Activated naive CD8-positive, alpha-beta T cell (primary cell): ENCODE measurements around the gene APLP2.

Experiments used
- H3K27ac Mint-ChIP-seq: one replicate; pipeline ENCODE4 v1.8.0; 2021; ENCODE audit warnings: mixed read lengths
- H3K27me3 Mint-ChIP-seq: one replicate; pipeline ENCODE4 v1.8.0; 2021; ENCODE audit warnings: mixed read lengths
- H3K36me3 Mint-ChIP-seq: one replicate; pipeline ENCODE4 v1.8.0; 2021; ENCODE audit warnings: mixed read lengths
- H3K4me1 Mint-ChIP-seq: one replicate; pipeline ENCODE4 v1.8.0; 2021; ENCODE audit warnings: low read depth, mixed read lengths
- H3K4me3 Mint-ChIP-seq: one replicate; pipeline ENCODE4 v1.8.0; 2021; ENCODE audit warnings: mild to moderate bottlenecking, mixed read lengths
- H3K9me3 Mint-ChIP-seq: one replicate; pipeline ENCODE4 v1.8.0; 2021; ENCODE audit warnings: low read depth, mixed read lengths

The APLP2 gene

GRCh38 chr11:130127509-130127908, 57.8 kb downstream of the APLP2 start:
- peaks cover 20% of the 10 kb centered on the region for H3K36me3 Mint-ChIP-seq
- H3K27me3 Mint-ChIP-seq, result peaks cover under 1% of the 10 kb centered on the region
- peaks cover under 1% of the 10 kb centered on the region for H3K4me1 Mint-ChIP-seq
- no peak overlapping the region for H3K27ac Mint-ChIP-seq
- H3K9me3 Mint-ChIP-seq, result no peaks in the 10 kb centered on the region
- no peak overlapping the region for H3K4me3 Mint-ChIP-seq

- Mint-ChIP-seq H3K9me3 (no peaks in the 10 kb centered on the region), H3K27me3 (no peaks in the 10 kb centered on the region), H3K36me3 (peaks cover 19% of the 10 kb centered on the region), H3K4me1 (no peaks in the 10 kb centered on the region), H3K27ac (no peak overlapping the region), H3K4me3 (no peak overlapping the region)
Observed at GRCh38 chr11:130128626-130129025, 58.9 kb downstream of the APLP2 start.

- H3K4me3 Mint-ChIP-seq, result no peak overlapping the region
- no peaks in the 10 kb centered on the region for H3K9me3 Mint-ChIP-seq
- no peaks in the 10 kb centered on the region for H3K4me1 Mint-ChIP-seq
- H3K27me3 Mint-ChIP-seq, result no peaks in the 10 kb centered on the region
- H3K27ac Mint-ChIP-seq, result no peak overlapping the region
- H3K36me3 Mint-ChIP-seq, result peaks cover 13% of the 10 kb centered on the region
Observed at GRCh38 chr11:130129922-130130321, 60.2 kb downstream of the APLP2 start.

- H3K27me3 Mint-ChIP-seq, result no peaks in the 10 kb centered on the region
Observed at GRCh38 chr11:130131961-130132850, 62.5 kb downstream of the APLP2 start.

GRCh38 chr11:130133716-130134115, 64.0 kb downstream of the APLP2 start:
- H3K36me3 Mint-ChIP-seq, result peaks cover 18% of the 10 kb centered on the region
- H3K4me1 Mint-ChIP-seq, result no peaks in the 10 kb centered on the region
- H3K27ac Mint-ChIP-seq, result no peak overlapping the region

More at GRCh38 chr11:130131961-130132850, 62.5 kb downstream of the APLP2 start:
- no peak overlapping the region for H3K27ac Mint-ChIP-seq
- H3K9me3 Mint-ChIP-seq, result no peaks in the 10 kb centered on the region
- peaks cover 11% of the 10 kb centered on the region for H3K36me3 Mint-ChIP-seq
- H3K4me1 Mint-ChIP-seq, result no peaks in the 10 kb centered on the region
- no peak overlapping the region for H3K4me3 Mint-ChIP-seq

GRCh38 chr11:130136107-130136506, 66.4 kb downstream of the APLP2 start:
- no peaks in the 10 kb centered on the region for H3K4me1 Mint-ChIP-seq
- no peaks in the 10 kb centered on the region for H3K9me3 Mint-ChIP-seq
- H3K27me3 Mint-ChIP-seq, result no peaks in the 10 kb centered on the region
- H3K36me3 Mint-ChIP-seq, result peaks cover 17% of the 10 kb centered on the region
- H3K27ac Mint-ChIP-seq, result no peak overlapping the region
- H3K4me3 Mint-ChIP-seq, result no peak overlapping the region

More at GRCh38 chr11:130133716-130134115, 64.0 kb downstream of the APLP2 start:
- H3K27me3 Mint-ChIP-seq, result no peaks in the 10 kb centered on the region
- no peaks in the 10 kb centered on the region for H3K9me3 Mint-ChIP-seq
- H3K4me3 Mint-ChIP-seq, result no peak overlapping the region

- Mint-ChIP-seq H3K27me3 (no peaks in the 10 kb centered on the region), H3K9me3 (no peaks in the 10 kb centered on the region), H3K27ac (no peak overlapping the region), H3K4me3 (no peak overlapping the region), H3K36me3 (peaks cover 19% of the 10 kb centered on the region), H3K4me1 (no peaks in the 10 kb centered on the region)
Observed at GRCh38 chr11:130137999-130138398, 68.3 kb downstream of the APLP2 start.

- Mint-ChIP-seq H3K27me3 (no peaks in the 10 kb centered on the region), H3K4me3 (no peak overlapping the region), H3K4me1 (no peaks in the 10 kb centered on the region), H3K36me3 (peaks cover 16% of the 10 kb centered on the region), H3K9me3 (no peaks in the 10 kb centered on the region), H3K27ac (no peak overlapping the region)
Observed at GRCh38 chr11:130139401-130139800, 69.7 kb downstream of the APLP2 start.

GRCh38 chr11:130141561-130142341, 72.1 kb downstream of the APLP2 start:
- Mint-ChIP-seq H3K36me3 (peaks cover 14% of the 10 kb centered on the region), H3K9me3 (no peaks in the 10 kb centered on the region), H3K27me3 (no peaks in the 10 kb centered on the region), H3K4me3 (no peak overlapping the region), H3K27ac (no peak overlapping the region), H3K4me1 (peaks cover 4% of the 10 kb centered on the region)

- peaks cover 7% of the 10 kb centered on the region for H3K36me3 Mint-ChIP-seq
- H3K9me3 Mint-ChIP-seq, result no peaks in the 10 kb centered on the region
- no peaks in the 10 kb centered on the region for H3K27me3 Mint-ChIP-seq
- no peak overlapping the region for H3K4me3 Mint-ChIP-seq
- H3K27ac Mint-ChIP-seq, result no peak overlapping the region
- peaks cover 11% of the 10 kb centered on the region for H3K4me1 Mint-ChIP-seq
Observed at GRCh38 chr11:130144141-130144540, 74.4 kb downstream of the APLP2 start.

- no peaks in the 10 kb centered on the region for H3K27me3 Mint-ChIP-seq
- no peak overlapping the region for H3K4me3 Mint-ChIP-seq
- H3K36me3 Mint-ChIP-seq, result peaks cover 5% of the 10 kb centered on the region
- peaks cover 11% of the 10 kb centered on the region for H3K4me1 Mint-ChIP-seq
- H3K9me3 Mint-ChIP-seq, result no peaks in the 10 kb centered on the region
- H3K27ac Mint-ChIP-seq, result no peak overlapping the region
Observed at GRCh38 chr11:130144861-130145281, 75.2 kb downstream of the APLP2 start.

- Mint-ChIP-seq H3K36me3 (peaks cover 2% of the 10 kb centered on the region), H3K9me3 (no peaks in the 10 kb centered on the region), H3K4me1 (peaks cover 11% of the 10 kb centered on the region), H3K27ac (no peak overlapping the region), H3K27me3 (no peaks in the 10 kb centered on the region), H3K4me3 (no peak overlapping the region)
Observed at GRCh38 chr11:130145311-130145812, 75.7 kb downstream of the APLP2 start.

GRCh38 chr11:130145975-130146776, 76.5 kb downstream of the APLP2 start:
- no peaks in the 10 kb centered on the region for H3K27me3 Mint-ChIP-seq
- no peak overlapping the region for H3K27ac Mint-ChIP-seq
- H3K4me3 Mint-ChIP-seq, result no peak overlapping the region
- no peaks in the 10 kb centered on the region for H3K9me3 Mint-ChIP-seq
- H3K36me3 Mint-ChIP-seq, result peaks cover 2% of the 10 kb centered on the region
- H3K4me1 Mint-ChIP-seq, result peaks cover 11% of the 10 kb centered on the region

GRCh38 chr11:130146796-130147195, 77.1 kb downstream of the APLP2 start:
- H3K27ac Mint-ChIP-seq, result no peak overlapping the region

More at GRCh38 chr11:130146796-130147195, 77.1 kb downstream of the APLP2 start:
- peaks cover 11% of the 10 kb centered on the region for H3K4me1 Mint-ChIP-seq
- no peaks in the 10 kb centered on the region for H3K36me3 Mint-ChIP-seq
- H3K27me3 Mint-ChIP-seq, result no peaks in the 10 kb centered on the region
- no peak overlapping the region for H3K4me3 Mint-ChIP-seq
- H3K9me3 Mint-ChIP-seq, result no peaks in the 10 kb centered on the region
